Transverse colon (tissue), 4 donors: Measurements from ENCODE around the gene SHCBP1L. TPM values are rescaled to one million over a fixed set of nuclear protein-coding genes. Genes with fewer than 3 reads are reported as not detected.

Experiments
- DNase-seq: peaks from one replicate; pipeline ENCODE4 v3.0.0-alpha.2; 2019
- H3K27ac ChIP-seq, 4 donors: fragments of 200-600 bp; sonication (generic); 2 replicates each; pipeline ENCODE4 v1.5.1; 2016 to 2018; ENCODE audit warnings: inconsistent platforms in 4 of 4
- H3K27me3 ChIP-seq: fragments of 200-600 bp; sonication (generic); 2 replicates; pipeline ENCODE4 v1.5.1; 2017; ENCODE audit warnings: inconsistent platforms
- H3K36me3 ChIP-seq, 4 donors: fragments of 200-600 bp; sonication (generic); 2 replicates each; pipeline ENCODE4 v1.5.1; 2017 to 2019; ENCODE audit warnings: inconsistent platforms in 4 of 4
- H3K4me1 ChIP-seq, 4 donors: fragments of 200-600 bp; sonication (generic); 2 replicates each; pipeline ENCODE4 v1.5.1; 2017 to 2020; ENCODE audit warnings: inconsistent platforms in 4 of 4
- H3K4me3 ChIP-seq, 4 donors: fragments of 200-600 bp; sonication (generic); 1 replicate in 1 of 4; 2 replicates in 3 of 4; pipeline versions ENCODE4 v1.5.1 to v1.6.1; 2017 to 2019; ENCODE audit warnings: inconsistent platforms in 4 of 4
- H3K9me3 ChIP-seq, 2 donors: fragments of 200-600 bp; sonication (generic); 2 replicates each; pipeline ENCODE4 v1.5.1; 2017 to 2019; ENCODE audit warnings: inconsistent platforms in 2 of 2
- EP300 ChIP-seq: sonication (generic); formaldehyde crosslinking; IDR thresholded peaks from one replicate; pipeline ENCODE4 v1.6.1; 2017; ENCODE audit warnings: antibody characterized with exemption, low read depth
- POLR2A ChIP-seq: fragments of 450-650 bp; IDR thresholded peaks from one replicate; pipeline ENCODE4 v1.6.1; 2016; ENCODE audit warnings: antibody characterized with exemption, mild to moderate bottlenecking, moderate library complexity
- POLR2AphosphoS5 ChIP-seq, 3 donors: sonication (generic); formaldehyde crosslinking; IDR thresholded peaks; one replicate each; pipeline ENCODE4 v1.6.1; 2016; ENCODE audit warnings: antibody characterized with exemption in 3 of 3
- WGBS, 2 donors: methylation state at CpG; one replicate each; pipeline ENCODE4 v1.1.5; 2018; ENCODE audit warnings: low coverage in 1 of 2; 5-methylcytosine and 5-hydroxymethylcytosine counted together
- in situ Hi-C, 4 donors: fragments of 200-750 bp; cut with MboI; loops; one replicate each; pipeline versions ENCODE4 v1.15.0 to v1.15.1; 2017; ENCODE audit warnings: low sequenced_read_pairs in 3 of 4, low pct_ligation_motif_present in 1 of 4, low pct_unique_long_range_greater_than_20kb in 1 of 4
- intact Hi-C: fragments of 100-400 bp; cut with DNase I; formaldehyde crosslinking; loops from one replicate; pipeline ENCODE4 v1.15.1; 2023; ENCODE audit warnings: low total_unique reads
- total RNA-seq, 4 donors: library from RNA; depleted of rRNA; stranded (reverse); fragments of >200 nt; gene quantifications; one replicate each; pipeline ENCODE4 v1.1.0, GENCODE V29; 2016
- TF ChIP-seq, protein P1 (sequence below), 5 experiments: fragments of 200-600 bp in 3 of 5; fragments of 450-650 bp in 2 of 5; sonication (generic) in 3 of 5; IDR thresholded peaks; 1 replicate in 2 of 5; 2 replicates in 3 of 5; pipeline ENCODE4 v1.5.1; 2016 to 2017; ENCODE audit warnings: antibody characterized with exemption in 5 of 5, inconsistent platforms in 3 of 5, mild to moderate bottlenecking in 2 of 5, moderate library complexity in 1 of 5

The SHCBP1L gene
- total RNA-seq, 4 donors from 2014 or later, result not detected

DNA sequence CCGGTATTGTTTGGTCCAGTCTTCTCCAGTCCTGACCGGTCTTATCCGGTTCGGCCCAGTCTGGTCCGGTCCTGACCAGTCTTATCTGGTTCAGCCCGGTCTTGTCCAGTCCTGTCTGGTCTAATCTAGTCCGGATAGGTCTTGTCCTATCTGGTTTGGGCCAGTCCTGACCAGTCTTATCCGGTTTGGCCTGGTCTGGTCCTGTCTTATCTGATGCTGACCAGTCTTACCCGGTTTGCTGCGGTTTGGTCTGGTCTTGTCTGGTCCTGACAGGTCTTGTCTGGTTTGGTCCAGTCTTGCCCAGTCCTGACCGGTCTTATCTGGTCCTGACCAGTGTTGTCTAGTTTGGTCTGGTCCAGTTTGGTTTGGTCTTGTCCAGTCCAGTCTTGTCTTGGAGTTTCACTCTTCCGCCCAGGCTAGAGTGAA lies 83.7 kb downstream of the SHCBP1L start:
- Histone ChIP-seq H3K27ac (no peak overlapping the region), H3K4me1 (no peaks in the 10 kb centered on the region), H3K27me3 (no peaks in the 10 kb centered on the region), H3K9me3 (no peaks in the 10 kb centered on the region), H3K36me3 (peaks cover 0 to 96% (median 45%) of the 10 kb centered on the region in 4 donors), H3K4me3 (no peak overlapping the region)
- no peak for DNase-seq
- intact Hi-C loops, result no loop called here
- WGBS, 2 donors, result 94 to 95% methylated on average over 6 to 12 of the region's 12 CpGs
- in situ Hi-C loops, result loop anchor here in 2 of 4 donors (25.0 kb wide), 1 partner anchor 1843 kb away; no protein-coding TSS in a partner anchor
- TF ChIP-seq POLR2AphosphoS5 (IDR thresholded peaks at IDR 0.05), result peak in 1 of 3 donors; percentile 31
- TF ChIP-seq POLR2A, result no peak
- no peak for TF ChIP-seq EP300
- TF ChIP-seq, protein P1, sequence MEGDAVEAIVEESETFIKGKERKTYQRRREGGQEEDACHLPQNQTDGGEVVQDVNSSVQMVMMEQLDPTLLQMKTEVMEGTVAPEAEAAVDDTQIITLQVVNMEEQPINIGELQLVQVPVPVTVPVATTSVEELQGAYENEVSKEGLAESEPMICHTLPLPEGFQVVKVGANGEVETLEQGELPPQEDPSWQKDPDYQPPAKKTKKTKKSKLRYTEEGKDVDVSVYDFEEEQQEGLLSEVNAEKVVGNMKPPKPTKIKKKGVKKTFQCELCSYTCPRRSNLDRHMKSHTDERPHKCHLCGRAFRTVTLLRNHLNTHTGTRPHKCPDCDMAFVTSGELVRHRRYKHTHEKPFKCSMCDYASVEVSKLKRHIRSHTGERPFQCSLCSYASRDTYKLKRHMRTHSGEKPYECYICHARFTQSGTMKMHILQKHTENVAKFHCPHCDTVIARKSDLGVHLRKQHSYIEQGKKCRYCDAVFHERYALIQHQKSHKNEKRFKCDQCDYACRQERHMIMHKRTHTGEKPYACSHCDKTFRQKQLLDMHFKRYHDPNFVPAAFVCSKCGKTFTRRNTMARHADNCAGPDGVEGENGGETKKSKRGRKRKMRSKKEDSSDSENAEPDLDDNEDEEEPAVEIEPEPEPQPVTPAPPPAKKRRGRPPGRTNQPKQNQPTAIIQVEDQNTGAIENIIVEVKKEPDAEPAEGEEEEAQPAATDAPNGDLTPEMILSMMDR (IDR thresholded peaks at IDR 0.05), result no peak

DNA sequence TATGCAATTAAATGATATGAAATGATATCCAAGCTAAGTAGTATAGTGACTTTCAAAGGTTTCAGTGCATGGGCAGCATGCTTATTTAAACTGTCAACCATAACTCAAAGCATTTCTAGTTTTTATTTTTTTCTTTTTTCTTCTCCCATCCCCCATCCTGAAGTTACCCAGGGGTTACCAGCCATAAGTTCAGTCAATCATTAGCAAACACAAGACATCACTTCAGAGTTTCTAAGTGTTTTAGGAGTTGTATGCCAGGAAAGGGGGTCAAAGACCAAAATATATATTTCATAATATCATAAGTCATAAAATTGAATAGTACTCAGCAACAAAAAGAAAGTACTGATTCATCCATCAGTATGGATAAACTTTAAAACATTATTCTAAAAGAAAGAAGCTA lies 85.1 kb downstream of the SHCBP1L start:
- in situ Hi-C loops (loop anchor here in 2 of 4 donors (25.0 kb wide), 1 partner anchor 1844 kb away; no protein-coding TSS in a partner anchor), intact Hi-C loops (no loop called here)
- Histone ChIP-seq H3K4me3 (no peak overlapping the region), H3K9me3 (no peaks in the 10 kb centered on the region), H3K27me3 (no peaks in the 10 kb centered on the region), H3K27ac (no peak overlapping the region), H3K36me3 (peaks cover 0 to 96% (median 42%) of the 10 kb centered on the region in 4 donors), H3K4me1 (no peaks in the 10 kb centered on the region)
- no peak for DNase-seq
- TF ChIP-seq POLR2A (no peak), POLR2AphosphoS5 (IDR thresholded peaks at IDR 0.05) (no peak), EP300 (no peak)
- TF ChIP-seq, protein P1 (IDR thresholded peaks at IDR 0.05), result no peak

DNA sequence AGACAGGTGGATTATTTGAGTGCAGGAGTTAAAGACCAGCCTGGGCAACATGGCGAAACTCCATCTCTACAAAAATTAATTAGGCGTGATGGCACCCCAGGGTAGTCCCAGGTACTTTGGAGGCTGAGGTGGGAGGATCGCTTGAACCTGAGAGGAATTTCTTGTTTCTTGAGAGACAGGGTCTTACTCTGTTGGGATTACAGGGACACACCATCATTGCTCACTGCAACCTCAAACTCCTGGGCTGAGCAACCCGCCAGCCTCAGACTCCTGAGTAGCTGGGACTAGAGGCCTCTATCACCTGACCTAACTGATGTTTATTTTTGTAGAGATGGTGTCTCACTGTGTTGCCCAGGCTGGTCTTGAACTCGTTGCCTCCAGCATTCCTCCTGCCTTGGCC lies 89.0 kb downstream of the SHCBP1L start:
- peaks cover 0 to 95% (median 47%) of the 10 kb centered on the region in 4 donors for H3K36me3 ChIP-seq
- H3K27ac ChIP-seq, result no peak overlapping the region
- DNase-seq, result no peak
- H3K4me3 ChIP-seq, result no peak overlapping the region
- H3K9me3 ChIP-seq, result no peaks in the 10 kb centered on the region
- H3K27me3 ChIP-seq, result no peaks in the 10 kb centered on the region
- no peaks in the 10 kb centered on the region for H3K4me1 ChIP-seq
- TF ChIP-seq POLR2AphosphoS5 (IDR thresholded peaks at IDR 0.05), result no peak
- no peak for TF ChIP-seq EP300
- TF ChIP-seq POLR2A, result no peak
- TF ChIP-seq, protein P1 (IDR thresholded peaks at IDR 0.05), result no peak
- 92 to 100% methylated on average over 2 to 5 of the region's 5 CpGs for WGBS, 2 donors
- in situ Hi-C loops, result loop anchor here in 2 of 4 donors (25.0 kb wide), 1 partner anchor 1848 kb away; no protein-coding TSS in a partner anchor
- intact Hi-C loops, result no loop called here

DNA sequence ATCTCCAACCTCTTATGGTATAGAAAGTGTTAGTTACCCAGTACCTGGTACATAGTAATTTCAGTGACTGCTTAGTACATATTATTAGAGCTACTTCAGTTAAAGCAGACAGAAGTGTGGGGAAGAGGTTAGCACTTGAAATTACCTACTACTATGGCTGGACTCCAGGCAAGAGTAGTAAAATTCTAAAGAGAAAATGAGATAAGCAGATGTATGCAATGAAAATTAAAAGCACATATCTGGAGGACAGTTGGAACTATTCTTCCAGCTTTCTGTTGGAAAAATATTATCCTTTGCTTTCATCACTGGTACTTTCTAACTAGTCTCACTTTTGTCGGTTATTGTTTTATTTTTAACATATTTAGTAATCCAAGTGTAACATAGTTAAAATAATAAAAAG lies 90.1 kb downstream of the SHCBP1L start:
- peaks cover 0 to 95% (median 48%) of the 10 kb centered on the region in 4 donors for H3K36me3 ChIP-seq
- in situ Hi-C loops, result loop anchor here in 2 of 4 donors (25.0 kb wide), 1 partner anchor 1849 kb away; no protein-coding TSS in a partner anchor
- WGBS, 2 donors, result 92 to 94% methylated on average over 1 of the region's 1 CpG

More for the DNA sequence above, 90.1 kb downstream of the SHCBP1L start:
- H3K27ac ChIP-seq, result no peak overlapping the region
- TF ChIP-seq EP300, result no peak
- TF ChIP-seq, protein P1 (IDR thresholded peaks at IDR 0.05), result no peak
- no peak for TF ChIP-seq POLR2A
- no peak for TF ChIP-seq POLR2AphosphoS5 (IDR thresholded peaks at IDR 0.05)
- no peak for DNase-seq
- no peaks in the 10 kb centered on the region for H3K4me1 ChIP-seq
- H3K27me3 ChIP-seq, result no peaks in the 10 kb centered on the region
- intact Hi-C loops, result no loop called here
- no peaks in the 10 kb centered on the region for H3K9me3 ChIP-seq
- no peak overlapping the region for H3K4me3 ChIP-seq
